Osteocyte (in vitro differentiated cells): ENCODE results near the gene CYTH1. TPM values are rescaled to one million over a fixed set of nuclear protein-coding genes. Genes with fewer than 3 reads are reported as not detected.

Experiments
- DNase-seq: peaks from one replicate; pipeline ENCODE4 v3.0.0; 2021; ENCODE audit warnings: mixed read lengths; ENCODE audit not compliant: unreplicated experiment; ENCODE audit errors: extremely low spot score
- H3K27ac Mint-ChIP-seq: one replicate; pipeline ENCODE4 v1.8.0; 2021; ENCODE audit warnings: mild to moderate bottlenecking, mixed read lengths; ENCODE audit not compliant: unreplicated experiment
- H3K27me3 Mint-ChIP-seq: one replicate; pipeline ENCODE4 v1.8.0; 2021; ENCODE audit warnings: mixed read lengths; ENCODE audit not compliant: unreplicated experiment
- H3K36me3 Mint-ChIP-seq: one replicate; pipeline ENCODE4 v1.8.0; 2021; ENCODE audit warnings: mixed read lengths; ENCODE audit not compliant: unreplicated experiment
- H3K4me1 Mint-ChIP-seq: one replicate; pipeline ENCODE4 v1.8.0; 2021; ENCODE audit warnings: mixed read lengths; ENCODE audit not compliant: unreplicated experiment
- H3K4me3 Mint-ChIP-seq: one replicate; pipeline ENCODE4 v1.8.0; 2021; ENCODE audit warnings: mild to moderate bottlenecking, moderate library complexity, mixed read lengths; ENCODE audit not compliant: unreplicated experiment
- H3K9me3 Mint-ChIP-seq: one replicate; pipeline ENCODE4 v1.8.0; 2021; ENCODE audit warnings: mixed read lengths; ENCODE audit not compliant: unreplicated experiment
- CTCF ChIP-seq: fragments of 200-600 bp; sonication (generic); IDR thresholded peaks from 2 replicates; pipeline ENCODE4 v1.5.0; 2021; ENCODE audit warnings: antibody characterized with exemption, mild to moderate bottlenecking, moderate library complexity
- total RNA-seq: library from RNA; stranded (reverse); gene quantifications from 2 replicates; pipeline ENCODE4 v1.2.1, GENCODE V29; 2021

CYTH1 gene
- total RNA-seq, 1 donor from 2014 or later: 113 TPM

- no peak overlapping the region for H3K4me3 Mint-ChIP-seq
- peaks cover 27% of the 10 kb centered on the region for H3K4me1 Mint-ChIP-seq
- no peaks in the 10 kb centered on the region for H3K9me3 Mint-ChIP-seq
- no peaks in the 10 kb centered on the region for H3K27me3 Mint-ChIP-seq
- TF ChIP-seq CTCF: no peak
- no peak for DNase-seq
- H3K27ac Mint-ChIP-seq: no peak overlapping the region
- peaks cover 2% of the 10 kb centered on the region for H3K36me3 Mint-ChIP-seq
These were observed 14.3 kb downstream of the CYTH1 start for GRCh38 chr17:78767806-78768205.

GRCh38 chr17:78766743-78767294 lies 15.3 kb downstream of the CYTH1 start:
- Mint-ChIP-seq H3K9me3 (no peaks in the 10 kb centered on the region), H3K36me3 (peaks cover 2% of the 10 kb centered on the region), H3K4me3 (no peak overlapping the region), H3K27ac (no peak overlapping the region), H3K27me3 (no peaks in the 10 kb centered on the region), H3K4me1 (peaks cover 31% of the 10 kb centered on the region)
- no peak for DNase-seq
- TF ChIP-seq CTCF: no peak

GRCh38 chr17:78766225-78766624 lies 15.8 kb downstream of the CYTH1 start:
- H3K9me3 Mint-ChIP-seq: no peaks in the 10 kb centered on the region
- no peaks in the 10 kb centered on the region for H3K36me3 Mint-ChIP-seq
- no peak for TF ChIP-seq CTCF
- peak overlapping the region; percentile 54 for H3K27ac Mint-ChIP-seq
- no peak for DNase-seq
- H3K4me3 Mint-ChIP-seq: no peak overlapping the region
- peaks cover 31% of the 10 kb centered on the region for H3K4me1 Mint-ChIP-seq
- no peaks in the 10 kb centered on the region for H3K27me3 Mint-ChIP-seq

GRCh38 chr17:78765821-78766220 lies 16.3 kb downstream of the CYTH1 start:
- TF ChIP-seq CTCF: no peak
- peak overlapping the region; percentile 54 for H3K27ac Mint-ChIP-seq
- H3K9me3 Mint-ChIP-seq: no peaks in the 10 kb centered on the region
- no peak overlapping the region for H3K4me3 Mint-ChIP-seq
- peaks cover 31% of the 10 kb centered on the region for H3K4me1 Mint-ChIP-seq
- no peaks in the 10 kb centered on the region for H3K36me3 Mint-ChIP-seq
- DNase-seq: no peak
- no peaks in the 10 kb centered on the region for H3K27me3 Mint-ChIP-seq

GRCh38 chr17:78764871-78765270 lies 17.2 kb downstream of the CYTH1 start:
- Mint-ChIP-seq H3K9me3 (no peaks in the 10 kb centered on the region), H3K27me3 (no peaks in the 10 kb centered on the region), H3K36me3 (no peaks in the 10 kb centered on the region), H3K4me3 (no peak overlapping the region), H3K4me1 (peaks cover 31% of the 10 kb centered on the region), H3K27ac (peak overlapping the region; percentile 35)
- no peak for DNase-seq
- TF ChIP-seq CTCF: no peak
